ENCODE results near the gene TRIM46. TPM values are rescaled to one million over a fixed set of nuclear protein-coding genes. Genes with fewer than 3 reads are reported as not detected.

Gene TRIM46
- total and polyA plus RNA-seq, 9 of the 15 experiments (the other 6 are each of a cell fraction or from before 2014, with no cell fraction given) = 0.05 to 0.60 (median 0.16) TPM; not detected in 3

GRCh38 chr1:155227261-155228095, 53.8 kb downstream of the TRIM46 start (continued):
- TF ChIP-seq PURB (CRISPR knock-in tag; IDR thresholded peaks at IDR 0.05; ENCODE audit: low read depth) (no peak), ZNF586 (CRISPR knock-in tag; conservative IDR thresholded peaks at IDR 0.05) (no peak), TAF7 (tag; IDR thresholded peaks at IDR 0.05) (peak; percentile 85), TBP (optimal IDR thresholded peaks at IDR 0.05; ENCODE audit: low read depth, low read length) (peak; percentile 86), FOXJ2 (tag; IDR thresholded peaks at IDR 0.05) (no peak), ZFP36 (IDR thresholded peaks at IDR 0.05; ENCODE audit: low read depth, low read length, partially characterized antibody) (no peak), E2F6 (IDR thresholded peaks at IDR 0.05; ENCODE audit: borderline replicate concordance in 1 of 2, extremely low read depth in 1 of 2, insufficient read depth in 1 of 2, insufficient read length in 1 of 2, low read depth in 1 of 2, low read length in 1 of 2, poor library complexity in 1 of 2, severe bottlenecking in 1 of 2) (peak; percentile 93), NR2C2 (CRISPR knock-in tag; IDR thresholded peaks at IDR 0.05) (peak; percentile 60; the same call in 1 of the 2 replicates), NR2C2 (tag; IDR thresholded peaks at IDR 0.05) (no peak), POLR2H (tag; IDR thresholded peaks at IDR 0.05; ENCODE audit: low read depth) (peak; percentile 92), PHF8 (IDR thresholded peaks at IDR 0.05; ENCODE audit: borderline replicate concordance, low read length) (peak; percentile 71), WHSC1 (IDR thresholded peaks at IDR 0.05; ENCODE audit: low read length) (no peak), ZNF212 (CRISPR knock-in tag; IDR thresholded peaks at IDR 0.05) (no peak), NRF1 (conservative IDR thresholded peaks at IDR 0.05 in 1 of 2, IDR thresholded peaks at IDR 0.05 in 1 of 2) (peak; percentile 98 to 99)
- TF ChIP-seq, protein P1, sequence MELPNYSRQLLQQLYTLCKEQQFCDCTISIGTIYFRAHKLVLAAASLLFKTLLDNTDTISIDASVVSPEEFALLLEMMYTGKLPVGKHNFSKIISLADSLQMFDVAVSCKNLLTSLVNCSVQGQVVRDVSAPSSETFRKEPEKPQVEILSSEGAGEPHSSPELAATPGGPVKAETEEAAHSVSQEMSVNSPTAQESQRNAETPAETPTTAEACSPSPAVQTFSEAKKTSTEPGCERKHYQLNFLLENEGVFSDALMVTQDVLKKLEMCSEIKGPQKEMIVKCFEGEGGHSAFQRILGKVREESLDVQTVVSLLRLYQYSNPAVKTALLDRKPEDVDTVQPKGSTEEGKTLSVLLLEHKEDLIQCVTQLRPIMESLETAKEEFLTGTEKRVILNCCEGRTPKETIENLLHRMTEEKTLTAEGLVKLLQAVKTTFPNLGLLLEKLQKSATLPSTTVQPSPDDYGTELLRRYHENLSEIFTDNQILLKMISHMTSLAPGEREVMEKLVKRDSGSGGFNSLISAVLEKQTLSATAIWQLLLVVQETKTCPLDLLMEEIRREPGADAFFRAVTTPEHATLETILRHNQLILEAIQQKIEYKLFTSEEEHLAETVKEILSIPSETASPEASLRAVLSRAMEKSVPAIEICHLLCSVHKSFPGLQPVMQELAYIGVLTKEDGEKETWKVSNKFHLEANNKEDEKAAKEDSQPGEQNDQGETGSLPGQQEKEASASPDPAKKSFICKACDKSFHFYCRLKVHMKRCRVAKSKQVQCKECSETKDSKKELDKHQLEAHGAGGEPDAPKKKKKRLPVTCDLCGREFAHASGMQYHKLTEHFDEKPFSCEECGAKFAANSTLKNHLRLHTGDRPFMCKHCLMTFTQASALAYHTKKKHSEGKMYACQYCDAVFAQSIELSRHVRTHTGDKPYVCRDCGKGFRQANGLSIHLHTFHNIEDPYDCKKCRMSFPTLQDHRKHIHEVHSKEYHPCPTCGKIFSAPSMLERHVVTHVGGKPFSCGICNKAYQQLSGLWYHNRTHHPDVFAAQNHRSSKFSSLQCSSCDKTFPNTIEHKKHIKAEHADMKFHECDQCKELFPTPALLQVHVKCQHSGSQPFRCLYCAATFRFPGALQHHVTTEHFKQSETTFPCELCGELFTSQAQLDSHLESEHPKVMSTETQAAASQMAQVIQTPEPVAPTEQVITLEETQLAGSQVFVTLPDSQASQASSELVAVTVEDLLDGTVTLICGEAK (IDR thresholded peaks at IDR 0.05) = peak; percentile 41
- TF ChIP-seq, protein P1 (CRISPR knock-in tag; IDR thresholded peaks at IDR 0.05) = no peak
